ENCODE results near the gene QRICH1. TPM values are rescaled to one million over a fixed set of nuclear protein-coding genes. Genes with fewer than 3 reads are reported as not detected.
A peak's percentile ranks its signal among the peaks of the same experiment; 100 is the strongest.

QRICH1 gene
- total RNA-seq, 2 donors from 2014 or later: 83.7 to 110 TPM

DNA sequence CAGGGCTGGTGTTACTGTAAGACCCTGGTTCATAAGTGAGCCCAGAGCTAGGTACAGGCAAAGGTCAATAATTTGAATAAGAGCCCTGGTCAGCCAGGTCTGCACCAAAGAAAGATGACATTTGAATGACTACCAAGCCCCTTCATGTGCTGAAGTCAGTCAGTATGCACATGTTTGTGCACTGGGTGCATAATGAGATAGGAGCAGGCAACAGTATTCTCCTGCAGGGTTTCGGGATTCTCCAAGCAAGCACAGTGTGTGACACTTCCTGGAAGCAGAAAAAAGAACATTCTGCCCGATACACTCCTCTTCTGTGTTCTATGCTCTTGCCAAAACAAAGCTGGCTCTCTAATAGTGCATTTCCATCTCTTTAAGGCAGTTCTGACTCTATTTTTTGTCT lies 59.2 kb downstream of the QRICH1 start:
- H3K36me3 ChIP-seq: peaks cover 31% of the 10 kb centered on the region
- H3K9me3 ChIP-seq: no peaks in the 10 kb centered on the region
- TF ChIP-seq, protein P1, sequence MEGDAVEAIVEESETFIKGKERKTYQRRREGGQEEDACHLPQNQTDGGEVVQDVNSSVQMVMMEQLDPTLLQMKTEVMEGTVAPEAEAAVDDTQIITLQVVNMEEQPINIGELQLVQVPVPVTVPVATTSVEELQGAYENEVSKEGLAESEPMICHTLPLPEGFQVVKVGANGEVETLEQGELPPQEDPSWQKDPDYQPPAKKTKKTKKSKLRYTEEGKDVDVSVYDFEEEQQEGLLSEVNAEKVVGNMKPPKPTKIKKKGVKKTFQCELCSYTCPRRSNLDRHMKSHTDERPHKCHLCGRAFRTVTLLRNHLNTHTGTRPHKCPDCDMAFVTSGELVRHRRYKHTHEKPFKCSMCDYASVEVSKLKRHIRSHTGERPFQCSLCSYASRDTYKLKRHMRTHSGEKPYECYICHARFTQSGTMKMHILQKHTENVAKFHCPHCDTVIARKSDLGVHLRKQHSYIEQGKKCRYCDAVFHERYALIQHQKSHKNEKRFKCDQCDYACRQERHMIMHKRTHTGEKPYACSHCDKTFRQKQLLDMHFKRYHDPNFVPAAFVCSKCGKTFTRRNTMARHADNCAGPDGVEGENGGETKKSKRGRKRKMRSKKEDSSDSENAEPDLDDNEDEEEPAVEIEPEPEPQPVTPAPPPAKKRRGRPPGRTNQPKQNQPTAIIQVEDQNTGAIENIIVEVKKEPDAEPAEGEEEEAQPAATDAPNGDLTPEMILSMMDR (IDR thresholded peaks at IDR 0.05): no peak

DNA sequence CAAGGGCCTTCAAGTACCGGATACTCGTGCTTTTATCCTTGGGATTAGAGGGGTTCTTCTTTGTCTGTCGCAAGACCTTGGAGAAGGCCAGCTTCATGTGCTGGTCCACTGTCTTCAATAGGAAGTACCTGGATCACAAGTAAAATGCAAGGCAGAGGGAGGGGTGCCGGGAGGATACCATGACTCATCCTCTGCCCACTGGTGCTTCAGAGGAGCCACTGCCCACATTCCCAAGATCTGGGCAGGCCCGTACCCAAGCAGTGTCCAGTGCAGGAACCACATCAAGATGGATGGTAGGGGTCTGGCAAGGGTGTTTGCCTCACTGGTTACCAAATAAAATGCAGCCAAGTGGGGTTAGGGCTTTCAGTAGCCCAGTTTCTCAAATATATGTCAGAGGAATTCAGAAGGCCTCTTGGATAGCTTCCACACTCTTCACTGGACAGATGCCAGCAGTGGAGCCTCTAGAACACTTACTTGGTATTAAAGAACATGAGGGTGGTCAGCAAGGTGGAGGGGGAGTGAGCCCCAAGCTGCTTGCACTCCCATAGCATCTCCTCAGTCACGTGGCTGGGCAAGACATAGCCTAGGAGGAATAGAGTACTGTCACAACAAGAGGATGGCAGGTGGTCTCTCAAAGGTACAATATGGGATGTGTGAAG lies 61.1 kb downstream of the QRICH1 start:
- no peak overlapping the region for H3K27ac ChIP-seq
- ATAC-seq (ENCODE audit: insufficient number of reproducible peaks, low FRiP score, low read depth) (no peak), DNase-seq (ENCODE audit: low spot score) (no peak)
- H3K4me1 ChIP-seq (ENCODE audit: control insufficient read depth in 1 of 2, low read depth in 2 of 2): peaks cover 0 to 12% of the 10 kb centered on the region in 2 donors
- TF ChIP-seq, protein P1 (IDR thresholded peaks at IDR 0.05): no peak
- H3K27me3 ChIP-seq (replicated peaks; ENCODE audit: insufficient read depth): no peaks in the 10 kb centered on the region
- H3K4me3 ChIP-seq: no peak overlapping the region
- H3K9me3 ChIP-seq: no peaks in the 10 kb centered on the region
- peaks cover 31% of the 10 kb centered on the region for H3K36me3 ChIP-seq

More for the DNA sequence above, 59.2 kb downstream of the QRICH1 start:
- no peaks in the 10 kb centered on the region for H3K4me1 ChIP-seq (ENCODE audit: control insufficient read depth in 1 of 2, low read depth in 2 of 2)
- H3K27ac ChIP-seq: no peak overlapping the region
- ATAC-seq (ENCODE audit: insufficient number of reproducible peaks, low FRiP score, low read depth): no peak
- DNase-seq (ENCODE audit: low spot score): no peak
- H3K27me3 ChIP-seq (replicated peaks; ENCODE audit: insufficient read depth): no peaks in the 10 kb centered on the region
- no peak overlapping the region for H3K4me3 ChIP-seq

DNA sequence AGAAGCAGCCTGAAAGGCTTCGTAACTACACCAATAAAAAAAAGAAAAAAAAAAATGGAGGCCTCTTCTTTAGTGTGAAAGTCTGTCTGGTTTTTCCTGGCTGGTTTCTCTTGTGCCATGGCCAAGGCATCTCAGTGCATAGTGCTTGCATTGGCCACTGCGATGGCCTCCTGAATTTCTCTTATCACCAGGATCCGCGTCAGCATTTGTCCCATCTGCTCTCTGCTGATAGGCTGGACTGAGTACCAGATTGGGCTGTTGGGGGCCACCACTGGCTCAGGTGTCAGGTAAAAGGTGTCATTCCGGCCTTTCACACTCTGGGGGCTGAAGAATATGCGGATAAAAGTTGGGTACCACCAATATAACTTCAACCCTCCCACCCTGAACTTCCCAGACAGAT lies 63.5 kb downstream of the QRICH1 start:
- Histone ChIP-seq H3K36me3 (peaks cover 24% of the 10 kb centered on the region), H3K27ac (no peak overlapping the region)

DNA sequence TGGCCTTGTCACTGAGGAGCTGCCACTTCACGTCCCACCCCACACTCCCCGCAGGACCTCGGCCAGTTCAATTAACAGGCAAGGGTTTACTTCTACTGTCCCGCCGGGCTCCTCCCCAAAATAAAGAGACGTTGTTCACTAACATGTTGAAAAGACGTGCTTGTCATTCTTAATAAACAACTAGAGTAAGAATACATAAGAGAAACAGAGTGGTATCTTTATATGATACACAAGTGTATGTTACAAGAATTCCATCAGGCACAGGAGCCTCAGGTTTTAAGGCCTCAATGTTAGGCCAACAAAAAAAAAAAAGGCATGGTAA lies 64.3 kb downstream of the QRICH1 start:
- TF ChIP-seq, protein P1 (IDR thresholded peaks at IDR 0.05): no peak
- Histone ChIP-seq H3K27me3 (replicated peaks; ENCODE audit: insufficient read depth) (no peaks in the 10 kb centered on the region), H3K4me1 (ENCODE audit: control insufficient read depth in 1 of 2, low read depth in 2 of 2) (peaks cover 0 to 14% of the 10 kb centered on the region in 2 donors), H3K4me3 (peak overlapping the region; percentile 82), H3K36me3 (peaks cover 32% of the 10 kb centered on the region), H3K9me3 (no peaks in the 10 kb centered on the region), H3K27ac (peak overlapping the region; percentile 44 to 91)
- DNase-seq (ENCODE audit: low spot score): no peak
- ATAC-seq (ENCODE audit: insufficient number of reproducible peaks, low FRiP score, low read depth): no peak

More for the DNA sequence above, 63.5 kb downstream of the QRICH1 start:
- ATAC-seq (ENCODE audit: insufficient number of reproducible peaks, low FRiP score, low read depth): no peak
- Histone ChIP-seq H3K9me3 (no peaks in the 10 kb centered on the region), H3K4me1 (ENCODE audit: control insufficient read depth in 1 of 2, low read depth in 2 of 2) (peaks cover 0 to 14% of the 10 kb centered on the region in 2 donors), H3K27me3 (replicated peaks; ENCODE audit: insufficient read depth) (no peaks in the 10 kb centered on the region), H3K4me3 (no peak overlapping the region)
- DNase-seq (ENCODE audit: low spot score): no peak
- TF ChIP-seq, protein P1 (IDR thresholded peaks at IDR 0.05): no peak

DNA sequence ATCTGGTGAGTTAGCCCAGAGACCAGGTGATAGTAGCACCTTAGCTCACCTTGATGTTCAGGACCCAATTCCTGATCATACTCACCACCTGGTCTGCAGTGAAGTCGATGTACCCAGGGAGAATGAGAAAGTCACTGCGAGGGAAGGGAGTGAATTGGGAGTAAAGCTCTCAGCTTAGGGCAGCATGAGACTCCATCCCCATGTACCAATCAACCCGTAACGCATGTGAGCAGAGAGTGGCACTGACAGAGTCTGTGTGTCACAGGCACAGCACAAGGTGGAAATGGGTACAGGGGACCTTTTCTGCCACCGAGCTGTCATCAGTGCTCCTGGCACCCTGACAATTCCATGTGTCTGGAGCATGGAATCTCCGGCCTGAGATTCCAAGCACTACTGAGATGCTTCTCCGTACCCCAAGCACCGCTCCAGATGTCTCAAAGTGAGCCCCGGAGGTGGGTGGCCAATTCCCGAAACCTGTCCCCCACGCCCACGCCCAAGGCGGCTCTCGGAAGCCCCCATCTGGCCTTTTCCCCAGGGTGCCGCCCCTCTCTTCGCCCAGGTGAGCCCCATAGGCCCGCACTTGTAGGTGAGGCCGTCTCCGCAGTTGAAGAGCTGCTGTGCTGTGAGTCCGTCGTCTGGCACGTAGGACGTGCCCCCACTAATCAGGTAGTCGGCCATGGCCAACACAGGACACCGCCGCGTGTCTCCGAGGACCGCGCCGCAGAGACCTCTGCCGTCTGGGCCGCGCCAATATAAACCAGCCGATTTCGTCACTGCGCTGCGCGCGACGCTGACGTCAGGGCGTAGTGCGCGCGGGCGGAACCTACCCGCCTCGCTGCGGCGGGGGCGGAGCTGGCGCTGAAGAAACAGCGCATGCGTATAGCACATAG lies 65.0 kb downstream of the QRICH1 start, which contains the start of gene IMPDH2:
TSS of gene IMPDH2 (minus strand) at position 726 of the 890 bp plus-strand sequence. CDS start at position 678, 48 bp downstream.
- TF ChIP-seq, protein P1 (IDR thresholded peaks at IDR 0.05): no peak
- no peaks in the 10 kb centered on the region for H3K27me3 ChIP-seq (replicated peaks; ENCODE audit: insufficient read depth)
- H3K9me3 ChIP-seq: no peaks in the 10 kb centered on the region
- ATAC-seq (ENCODE audit: insufficient number of reproducible peaks, low FRiP score, low read depth): peak; percentile 70
- peaks cover 0 to 14% of the 10 kb centered on the region in 2 donors for H3K4me1 ChIP-seq (ENCODE audit: control insufficient read depth in 1 of 2, low read depth in 2 of 2)
- peak; percentile 62 for DNase-seq (ENCODE audit: low spot score)
- peak within 1 kb of the TSS; percentile 87 to 91 for H3K27ac ChIP-seq
- peaks cover 38% of the 10 kb centered on the region for H3K36me3 ChIP-seq
- peak within 1 kb of the TSS; percentile 82 for H3K4me3 ChIP-seq

All from thoracic aorta (tissue), 2 donors.